Gastrocnemius medialis (tissue), 4 donors: Measurements from ENCODE around the gene CA12. TPM values are rescaled to one million over a fixed set of nuclear protein-coding genes. Genes with fewer than 3 reads are reported as not detected.
"Not testable (repeated sequence)": the region's sequence is repeated elsewhere in the genome, so short reads cannot be mapped to it uniquely, and the experiment has no call there.

Experiments used
- ATAC-seq, 2 donors: fragments of 150-250 bp; one replicate each; pipeline ENCODE4 v1.9.1; 2016
- DNase-seq, 2 donors: peaks; one replicate each; pipeline ENCODE4 v3.0.0-alpha.2; 2019
- H3K27ac ChIP-seq, 4 donors: fragments of 200-600 bp; sonication (generic); 1 replicate in 1 of 4; 2 replicates in 3 of 4; pipeline ENCODE4 v1.5.1; 2016 to 2018; ENCODE audit warnings: mild to moderate bottlenecking in 2 of 4, moderate library complexity in 1 of 4
- H3K27me3 ChIP-seq, 3 donors: fragments of 200-600 bp; sonication (generic) in 2 of 3; 1 replicate in 1 of 3; 2 replicates in 2 of 3; pipeline versions ENCODE4 v1.5.1 to v1.6.0; 2016 to 2019; ENCODE audit warnings: mild to moderate bottlenecking in 1 of 3, moderate library complexity in 1 of 3
- H3K36me3 ChIP-seq, 2 donors: fragments of 200-600 bp; sonication (generic) in 1 of 2; one replicate each; pipeline ENCODE4 v1.5.1; 2017 to 2018
- H3K4me1 ChIP-seq, 2 donors: fragments of 200-600 bp; sonication (generic) in 1 of 2; one replicate each; pipeline ENCODE4 v1.5.1; 2016 to 2017; ENCODE audit warnings: mild to moderate bottlenecking in 2 of 2
- H3K4me3 ChIP-seq, 4 donors: fragments of 200-600 bp; sonication (generic) in 3 of 4; 1 replicate in 1 of 4; 2 replicates in 3 of 4; pipeline ENCODE4 v1.5.1; 2016 to 2019; ENCODE audit warnings: mild to moderate bottlenecking in 2 of 4
- H3K9me3 ChIP-seq, 3 donors: fragments of 200-600 bp; sonication (generic) in 2 of 3; 1 replicate in 1 of 3; 2 replicates in 2 of 3; pipeline ENCODE4 v1.5.1; 2016 to 2019
- CTCF ChIP-seq, 5 experiments: fragments of 450-650 bp in 3 of 5; fragments of 200-600 bp in 2 of 5; sonication (generic) in 2 of 5; IDR thresholded peaks in 4 of 5; conservative IDR thresholded peaks in 1 of 5; 1 replicate in 4 of 5; 2 replicates in 1 of 5; pipeline ENCODE4 v1.5.1; 2016 to 2019; ENCODE audit warnings: antibody characterized with exemption in 5 of 5, mild to moderate bottlenecking in 3 of 5, moderate library complexity in 3 of 5
- POLR2A ChIP-seq, 2 donors: fragments of 450-650 bp; IDR thresholded peaks; one replicate each; pipeline ENCODE4 v1.6.1; 2017; ENCODE audit warnings: antibody characterized with exemption in 2 of 2, mild to moderate bottlenecking in 2 of 2, moderate library complexity in 2 of 2
- in situ Hi-C, 4 donors: fragments of 200-750 bp; cut with MboI; loops; one replicate each; pipeline versions ENCODE4 v1.15.0 to v1.8.0; 2017; ENCODE audit warnings: low sequenced_read_pairs in 4 of 4
- intact Hi-C: fragments of 100-400 bp; cut with DNase I; formaldehyde crosslinking; loops from one replicate; pipeline ENCODE4 v1.15.1; 2023; ENCODE audit warnings: low total_unique reads
- total RNA-seq, 4 donors: library from RNA; depleted of rRNA; stranded (reverse); fragments of >200 nt; gene quantifications; one replicate each; pipeline versions ENCODE4 v1.1.0 to v1.2.3, GENCODE V29; 2016

The CA12 gene
- total RNA-seq, 4 donors from 2014 or later = 0.10 to 1.7 TPM; not detected in 2

- Histone ChIP-seq H3K27me3 (no peaks in the 10 kb centered on the region), H3K4me1 (no peaks in the 10 kb centered on the region), H3K36me3 (no peaks in the 10 kb centered on the region), H3K27ac (no peak overlapping the region), H3K9me3 (no peaks in the 10 kb centered on the region), H3K4me3 (no peak overlapping the region)
- intact Hi-C loops = no loop called here
- TF ChIP-seq CTCF (IDR thresholded peaks at IDR 0.05 in 4 of 5, conservative IDR thresholded peaks at IDR 0.05 in 1 of 5) (no peak), POLR2A (IDR thresholded peaks at IDR 0.05) (no peak)
- ATAC-seq = no peak
- in situ Hi-C loops = no loop called here
- DNase-seq = no peak
Observed at GRCh38 chr15:63322541-63322940, 59.1 kb downstream of the CA12 start.

GRCh38 chr15:63321462-63321861 is 60.2 kb downstream of the CA12 start:
- no peak overlapping the region for H3K27ac ChIP-seq
- intact Hi-C loops = no loop called here
- H3K4me1 ChIP-seq = no peaks in the 10 kb centered on the region
- no peaks in the 10 kb centered on the region for H3K27me3 ChIP-seq
- H3K36me3 ChIP-seq = no peaks in the 10 kb centered on the region
- TF ChIP-seq CTCF (IDR thresholded peaks at IDR 0.05 in 4 of 5, conservative IDR thresholded peaks at IDR 0.05 in 1 of 5) (no peak), POLR2A (IDR thresholded peaks at IDR 0.05) (no peak)
- DNase-seq = no peak
- ATAC-seq = no peak
- no peaks in the 10 kb centered on the region for H3K9me3 ChIP-seq
- in situ Hi-C loops = no loop called here
- no peak overlapping the region for H3K4me3 ChIP-seq

- H3K4me3 ChIP-seq, ATAC-seq, H3K36me3 ChIP-seq, H3K27ac ChIP-seq, H3K4me1 ChIP-seq, in situ Hi-C loops, intact Hi-C loops, H3K27me3 ChIP-seq, DNase-seq, H3K9me3 ChIP-seq: not testable (repeated sequence)
Observed at GRCh38 chr15:63320981-63321380, 60.7 kb downstream of the CA12 start.

GRCh38 chr15:63320446-63320845 is 61.2 kb downstream of the CA12 start:
- H3K27me3 ChIP-seq, H3K9me3 ChIP-seq, H3K4me3 ChIP-seq, ATAC-seq, intact Hi-C loops, H3K4me1 ChIP-seq, in situ Hi-C loops, DNase-seq, H3K36me3 ChIP-seq, H3K27ac ChIP-seq: not testable (repeated sequence)

GRCh38 chr15:63319065-63319464 is 62.6 kb downstream of the CA12 start:
- DNase-seq = no peak
- H3K4me1 ChIP-seq = no peaks in the 10 kb centered on the region
- intact Hi-C loops (no loop called here), in situ Hi-C loops (no loop called here)
- H3K9me3 ChIP-seq = no peaks in the 10 kb centered on the region
- no peaks in the 10 kb centered on the region for H3K36me3 ChIP-seq
- ATAC-seq = no peak
- no peak overlapping the region for H3K4me3 ChIP-seq
- H3K27ac ChIP-seq = no peak overlapping the region
- no peak for TF ChIP-seq CTCF (IDR thresholded peaks at IDR 0.05 in 4 of 5, conservative IDR thresholded peaks at IDR 0.05 in 1 of 5)
- TF ChIP-seq POLR2A (IDR thresholded peaks at IDR 0.05) = no peak
- no peaks in the 10 kb centered on the region for H3K27me3 ChIP-seq

GRCh38 chr15:63318344-63318743 is 63.3 kb downstream of the CA12 start:
- TF ChIP-seq POLR2A (IDR thresholded peaks at IDR 0.05) = no peak
- no peak for TF ChIP-seq CTCF (IDR thresholded peaks at IDR 0.05 in 4 of 5, conservative IDR thresholded peaks at IDR 0.05 in 1 of 5)

More at GRCh38 chr15:63318344-63318743, 63.3 kb downstream of the CA12 start:
- intact Hi-C loops = no loop called here
- in situ Hi-C loops = no loop called here
- Histone ChIP-seq H3K9me3 (no peaks in the 10 kb centered on the region), H3K27ac (no peak overlapping the region), H3K27me3 (no peaks in the 10 kb centered on the region), H3K36me3 (no peaks in the 10 kb centered on the region), H3K4me1 (no peaks in the 10 kb centered on the region), H3K4me3 (no peak overlapping the region)
- ATAC-seq = no peak
- DNase-seq = no peak
